GM23248 (cell line): ENCODE data around the gene ADSS2. TPM values are rescaled to one million over a fixed set of nuclear protein-coding genes. Genes with fewer than 3 reads are reported as not detected.

Source experiments
- DNase-seq: peaks from one replicate; pipeline ENCODE4 v3.0.0-alpha.2; 2015
- H2AFZ ChIP-seq: fragments of 200-600 bp; sonication (generic); 2 replicates; pipeline ENCODE4 v1.6.1; 2016; ENCODE audit warnings: antibody characterized with exemption
- H3F3A ChIP-seq: fragments of 200-600 bp; sonication (generic); 2 replicates; pipeline ENCODE4 v1.6.1; 2016; ENCODE audit warnings: mild to moderate bottlenecking, antibody characterized with exemption, mixed run types; ENCODE audit not compliant: insufficient read depth
- H3K27ac ChIP-seq: fragments of 200-600 bp; sonication (generic); 2 replicates; pipeline ENCODE4 v1.5.1; 2016; ENCODE audit warnings: mild to moderate bottlenecking
- H3K27me3 ChIP-seq: fragments of 200-600 bp; sonication (generic); replicated peaks from 2 replicates; pipeline ENCODE4 v1.6.1; 2016; ENCODE audit warnings: mild to moderate bottlenecking; ENCODE audit not compliant: insufficient read depth
- H3K36me3 ChIP-seq: fragments of 200-600 bp; sonication (generic); 2 replicates; pipeline ENCODE4 v1.6.1; 2016; ENCODE audit warnings: low read depth, mild to moderate bottlenecking
- H3K4me1 ChIP-seq: fragments of 200-600 bp; sonication (generic); 2 replicates; pipeline ENCODE4 v1.6.1; 2016; ENCODE audit warnings: mild to moderate bottlenecking; ENCODE audit not compliant: insufficient read depth
- H3K4me2 ChIP-seq: fragments of 200-600 bp; sonication (generic); one replicate; pipeline ENCODE4 v1.6.1; 2016; ENCODE audit warnings: mild to moderate bottlenecking; ENCODE audit not compliant: unreplicated experiment
- H3K4me3 ChIP-seq: fragments of 200-600 bp; sonication (generic); 2 replicates; pipeline ENCODE4 v1.5.1; 2016; ENCODE audit warnings: mild to moderate bottlenecking
- H3K79me2 ChIP-seq: fragments of 200-600 bp; sonication (generic); 2 replicates; pipeline ENCODE4 v1.6.1; 2016; ENCODE audit warnings: mild to moderate bottlenecking; ENCODE audit not compliant: insufficient read depth
- H3K9ac ChIP-seq: fragments of 200-600 bp; sonication (generic); 2 replicates; pipeline ENCODE4 v1.6.1; 2016; ENCODE audit warnings: mild to moderate bottlenecking
- H3K9me2 ChIP-seq: fragments of 200-600 bp; sonication (generic); 2 replicates; pipeline ENCODE4 v1.6.1; 2016; ENCODE audit warnings: mixed run types, mild to moderate bottlenecking, moderate library complexity; ENCODE audit not compliant: insufficient read depth
- H3K9me3 ChIP-seq: fragments of 200-600 bp; sonication (generic); one replicate; pipeline ENCODE4 v1.6.1; 2017; ENCODE audit warnings: low read depth
- H4K20me1 ChIP-seq: fragments of 200-600 bp; sonication (generic); 2 replicates; pipeline ENCODE4 v1.6.0; 2016; ENCODE audit not compliant: insufficient read depth
- EZH2 ChIP-seq: fragments of 200-600 bp; sonication (generic); IDR thresholded peaks from 2 replicates; pipeline ENCODE4 v1.6.1; 2018; ENCODE audit warnings: antibody characterized with exemption, mild to moderate bottlenecking; ENCODE audit not compliant: insufficient read depth, poor library complexity, severe bottlenecking
- EZH2phosphoT487 ChIP-seq: fragments of 200-600 bp; sonication (generic); IDR thresholded peaks from 2 replicates; pipeline ENCODE4 v1.6.1; 2018; ENCODE audit warnings: antibody characterized with exemption, moderate library complexity, mild to moderate bottlenecking, low read depth; ENCODE audit not compliant: insufficient read depth
- WGBS, 2 experiments: methylation state at CpG; one replicate each; pipeline ENCODE4 v1.1.6; 2015 to 2017; ENCODE audit warnings: low lambda C conversion rate in 2 of 2, low coverage in 1 of 2; ENCODE audit errors: missing lambda C conversion rate in 2 of 2; 5-methylcytosine and 5-hydroxymethylcytosine counted together
- in situ Hi-C: fragments of 300-500 bp; cut with MboI; formaldehyde crosslinking; loops from 2 replicates; pipeline ENCODE4 v1.15.0; 2020
- polyA plus RNA-seq: library from polyadenylated mRNA; unstranded; fragments of >200 nt; fragmentation: Nextera tagmentation; extraction: Ambion mirVana; gene quantifications from 2 replicates; pipeline ENCODE4 v1.2.1, GENCODE V29; 2016
- total RNA-seq: library from RNA; depleted of rRNA; stranded (reverse); fragments of >200 nt; shearing (Covaris generic); gene quantifications from 2 replicates; pipeline ENCODE4 v1.2.3, GENCODE V29; 2014

Gene ADSS2
- total and polyA plus RNA-seq, 2 experiments from 2014 or later = 38.8 to 55.0 TPM

GRCh38 chr1:244394826-244395765 lies 56.6 kb downstream of the ADSS2 start:
- in situ Hi-C loops = no loop called here
- no peak for TF ChIP-seq EZH2
- TF ChIP-seq EZH2phosphoT487 = no peak

GRCh38 chr1:244394346-244394745 lies 57.4 kb downstream of the ADSS2 start:
- 86 to 88% methylated on average over 4 of the region's 4 CpGs for WGBS, 2 experiments
- in situ Hi-C loops = no loop called here
- H4K20me1 ChIP-seq = no peaks in the 10 kb centered on the region

More at GRCh38 chr1:244394826-244395765, 56.6 kb downstream of the ADSS2 start:
- H3K4me2 ChIP-seq = no peak overlapping the region
- no peak overlapping the region for H2AFZ ChIP-seq
- H3K27ac ChIP-seq = no peak overlapping the region
- no peaks in the 10 kb centered on the region for H3K9me2 ChIP-seq
- H3K4me1 ChIP-seq = no peaks in the 10 kb centered on the region
- no peak overlapping the region for H3K9ac ChIP-seq
- no peaks in the 10 kb centered on the region for H3F3A ChIP-seq
- no peaks in the 10 kb centered on the region for H3K36me3 ChIP-seq
- H3K9me3 ChIP-seq = no peaks in the 10 kb centered on the region
- H3K79me2 ChIP-seq = no peaks in the 10 kb centered on the region
- DNase-seq = peak; percentile 9
- H4K20me1 ChIP-seq = no peaks in the 10 kb centered on the region
- 74 to 75% methylated on average over 14 to 15 of the region's 15 CpGs for WGBS, 2 experiments
- no peaks in the 10 kb centered on the region for H3K27me3 ChIP-seq
- no peak overlapping the region for H3K4me3 ChIP-seq

GRCh38 chr1:244393604-244394176 lies 58.0 kb downstream of the ADSS2 start:
- H3K9me2 ChIP-seq = no peaks in the 10 kb centered on the region

More at GRCh38 chr1:244394346-244394745, 57.4 kb downstream of the ADSS2 start:
- no peaks in the 10 kb centered on the region for H3K9me3 ChIP-seq
- H3K9ac ChIP-seq = no peak overlapping the region
- DNase-seq = no peak
- H3K9me2 ChIP-seq = no peaks in the 10 kb centered on the region
- H3K36me3 ChIP-seq = no peaks in the 10 kb centered on the region
- H3K4me1 ChIP-seq = no peaks in the 10 kb centered on the region
- H3K27me3 ChIP-seq = no peaks in the 10 kb centered on the region
- H3K79me2 ChIP-seq = no peaks in the 10 kb centered on the region
- TF ChIP-seq EZH2phosphoT487 (no peak), EZH2 (no peak)
- no peak overlapping the region for H3K4me2 ChIP-seq
- H3F3A ChIP-seq = no peaks in the 10 kb centered on the region
- no peak overlapping the region for H3K4me3 ChIP-seq
- no peak overlapping the region for H3K27ac ChIP-seq
- no peak overlapping the region for H2AFZ ChIP-seq

GRCh38 chr1:244391761-244392160 lies 59.9 kb downstream of the ADSS2 start:
- no peaks in the 10 kb centered on the region for H3K4me1 ChIP-seq
- no peaks in the 10 kb centered on the region for H3K9me3 ChIP-seq
- in situ Hi-C loops = no loop called here
- 97 to 100% methylated on average over 5 of the region's 5 CpGs for WGBS, 2 experiments
- H3K27me3 ChIP-seq = no peaks in the 10 kb centered on the region
- H3K4me2 ChIP-seq = no peak overlapping the region
- no peak overlapping the region for H3K9ac ChIP-seq
- no peaks in the 10 kb centered on the region for H3K9me2 ChIP-seq
- no peak overlapping the region for H3K4me3 ChIP-seq
- DNase-seq = peak; percentile 30
- no peaks in the 10 kb centered on the region for H3K79me2 ChIP-seq
- H3K36me3 ChIP-seq = no peaks in the 10 kb centered on the region
- H4K20me1 ChIP-seq = no peaks in the 10 kb centered on the region
- no peak overlapping the region for H3K27ac ChIP-seq
- no peaks in the 10 kb centered on the region for H3F3A ChIP-seq
- H2AFZ ChIP-seq = no peak overlapping the region
- TF ChIP-seq EZH2phosphoT487 = no peak
- no peak for TF ChIP-seq EZH2

More at GRCh38 chr1:244393604-244394176, 58.0 kb downstream of the ADSS2 start:
- Histone ChIP-seq H3K36me3 (no peaks in the 10 kb centered on the region), H3K9me3 (no peaks in the 10 kb centered on the region), H3K4me2 (no peak overlapping the region), H3K27me3 (no peaks in the 10 kb centered on the region), H3K79me2 (no peaks in the 10 kb centered on the region), H3K4me3 (no peak overlapping the region), H3F3A (no peaks in the 10 kb centered on the region), H2AFZ (no peak overlapping the region), H3K27ac (no peak overlapping the region), H4K20me1 (no peaks in the 10 kb centered on the region), H3K4me1 (no peaks in the 10 kb centered on the region), H3K9ac (no peak overlapping the region)
- in situ Hi-C loops = no loop called here
- 95 to 96% methylated on average over 15 of the region's 15 CpGs for WGBS, 2 experiments
- TF ChIP-seq EZH2 (no peak), EZH2phosphoT487 (no peak)
- no peak for DNase-seq
